ENCODE data around the gene DAPK1. TPM values are rescaled to one million over a fixed set of nuclear protein-coding genes. Genes with fewer than 3 reads are reported as not detected.

DAPK1 gene
- total and polyA plus RNA-seq, 2 donors (not counting 3 experiments of a cell fraction or from before 2014, with no cell fraction given), result 58.9 to 119 TPM

GRCh38 chr9:87725356-87725899 lies 227.8 kb downstream of the DAPK1 start:
- Histone ChIP-seq H3K36me3 (ENCODE audit: control insufficient read depth in 2 of 2, extremely low read depth in 1 of 2, insufficient read depth in 2 of 2, low read length in 2 of 2) (no peaks in the 10 kb centered on the region), H3K4me3 (replicated peaks in 1 of 3; ENCODE audit: insufficient read depth in 1 of 3, low read depth in 1 of 3, low read length in 3 of 3) (peak overlapping the region; percentile 24 to 79 (median 57)), H3K27me3 (ENCODE audit: control insufficient read depth in 2 of 2, insufficient read depth in 2 of 2, low read length in 2 of 2) (no peaks in the 10 kb centered on the region), H3K9ac (replicated peaks; ENCODE audit: extremely low read depth, insufficient read depth, low read length) (peak overlapping the region; percentile 91), H3K9me3 (replicated peaks; ENCODE audit: control insufficient read depth, insufficient read depth, low read length) (no peaks in the 10 kb centered on the region), H4K20me1 (replicated peaks; ENCODE audit: control insufficient read depth, extremely low read depth, insufficient read depth, low read length) (no peaks in the 10 kb centered on the region), H3K9me1 (replicated peaks; ENCODE audit: control insufficient read depth, extremely low read depth, insufficient read depth, low read length) (no peaks in the 10 kb centered on the region), H2AFZ (ENCODE audit: low read depth, low read length) (peak overlapping the region; percentile 95), H3K4me1 (ENCODE audit: control insufficient read depth, extremely low read depth, insufficient read depth, low read length) (no peaks in the 10 kb centered on the region), H3K79me2 (ENCODE audit: control insufficient read depth, insufficient read depth, low read length) (no peaks in the 10 kb centered on the region), H3K27ac (ENCODE audit: insufficient read depth, low read depth, low read length) (peak overlapping the region; percentile 57), H3K4me2 (ENCODE audit: insufficient read depth, low read length) (peak overlapping the region; percentile 47)
- CTCF ChIA-PET, result interaction anchor here (0.8 to 3.1 kb wide), 9 partner anchors 9 to 778 kb away, joined by 3 to 24 read pairs (median 3); partner anchors contain the start of gene GAS1
- POLR2A ChIA-PET, result interaction anchor here (2.6 kb wide), 1 partner anchor 11 kb away, joined by 15 read pairs; no protein-coding TSS in a partner anchor
- dilution Hi-C loops (cut with MboI; ENCODE audit: extremely low pct_ligation_motif_present, low sequenced_read_pairs) (no loop called here), intact Hi-C loops (cut with micrococcal nuclease) (loop anchor here (1.0 to 5.0 kb wide), 2 partner anchors 11 to 228 kb away; partner anchors contain the start of gene DAPK1)
- BruUV-seq (replicated peaks), result TSS peak; percentile 28
- DNase-seq (ENCODE audit: low read depth, low spot score), result no peak
- TF ChIP-seq JUN (IDR thresholded peaks at IDR 0.05; ENCODE audit: borderline replicate concordance, insufficient read depth, insufficient read length, low read depth), result no peak
- TF ChIP-seq POLR2A (IDR thresholded peaks at IDR 0.05; ENCODE audit: low read depth, low read length), result no peak
- no peak for TF ChIP-seq MAX (IDR thresholded peaks at IDR 0.05; ENCODE audit: insufficient read depth, insufficient read length)
- TF ChIP-seq GATA2 (IDR thresholded peaks at IDR 0.05; ENCODE audit: insufficient read depth, insufficient read length, low read depth, low read length), result no peak
- FAIRE-seq, result peak; percentile 24

DNA sequence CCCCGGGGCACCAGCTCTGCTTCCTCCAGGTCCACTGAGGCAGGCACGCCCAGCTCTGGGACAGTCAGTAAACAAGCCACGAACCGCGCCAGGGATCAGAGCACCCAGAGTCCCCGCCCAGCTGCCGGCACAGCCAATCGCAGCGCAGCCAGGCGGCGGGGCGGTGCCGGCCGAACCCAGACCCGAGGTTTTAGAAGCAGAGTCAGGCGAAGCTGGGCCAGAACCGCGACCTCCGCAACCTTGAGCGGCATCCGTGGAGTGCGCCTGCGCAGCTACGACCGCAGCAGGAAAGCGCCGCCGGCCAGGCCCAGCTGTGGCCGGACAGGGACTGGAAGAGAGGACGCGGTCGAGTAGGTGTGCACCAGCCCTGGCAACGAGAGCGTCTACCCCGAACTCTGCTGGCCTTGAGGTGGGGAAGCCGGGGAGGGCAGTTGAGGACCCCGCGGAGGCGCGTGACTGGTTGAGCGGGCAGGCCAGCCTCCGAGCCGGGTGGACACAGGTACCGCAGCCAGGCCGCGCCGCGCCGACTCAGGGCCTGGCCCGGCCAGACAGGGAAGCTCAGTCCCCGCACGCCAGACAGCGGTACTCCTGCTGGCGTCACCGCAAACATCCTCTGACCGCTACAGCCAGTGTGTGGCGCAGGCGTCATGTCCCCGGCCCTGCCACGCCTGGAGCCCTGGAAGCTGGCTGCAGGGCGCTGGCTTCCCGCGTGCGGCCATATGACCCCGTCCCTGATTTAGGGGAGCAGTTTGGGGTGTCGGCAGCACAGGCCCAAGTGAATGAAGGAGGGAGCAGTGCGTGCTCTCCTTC lies 228.4 kb downstream of the DAPK1 start, which contains the start of gene CTSL:
TSS of gene CTSL (plus strand) at position 220 of the 810 bp plus-strand sequence. CDS start 1,485 bp downstream, outside the sequence.
- intact Hi-C loops (cut with micrococcal nuclease) (loop anchor here (1.0 to 5.0 kb wide), 4 partner anchors 12 to 389 kb away; partner anchors contain the start of gene DAPK1), dilution Hi-C loops (cut with MboI; ENCODE audit: extremely low pct_ligation_motif_present, low sequenced_read_pairs) (no loop called here)
- POLR2A ChIA-PET, result interaction anchor here (2.6 kb wide), 1 partner anchor 12 kb away, joined by 15 read pairs; no protein-coding TSS in a partner anchor
- Histone ChIP-seq H3K27me3 (ENCODE audit: control insufficient read depth in 2 of 2, insufficient read depth in 2 of 2, low read length in 2 of 2) (no peaks in the 10 kb centered on the region), H3K4me2 (ENCODE audit: insufficient read depth, low read length) (peak within 1 kb of the TSS; percentile 47), H4K20me1 (replicated peaks; ENCODE audit: control insufficient read depth, extremely low read depth, insufficient read depth, low read length) (no peaks in the 10 kb centered on the region), H3K79me2 (ENCODE audit: control insufficient read depth, insufficient read depth, low read length) (no peaks in the 10 kb centered on the region), H3K4me3 (replicated peaks in 1 of 3; ENCODE audit: insufficient read depth in 1 of 3, low read depth in 1 of 3, low read length in 3 of 3) (peak within 1 kb of the TSS; percentile 24 to 79 (median 57)), H3K9me3 (replicated peaks; ENCODE audit: control insufficient read depth, insufficient read depth, low read length) (no peaks in the 10 kb centered on the region), H3K9me1 (replicated peaks; ENCODE audit: control insufficient read depth, extremely low read depth, insufficient read depth, low read length) (no peaks in the 10 kb centered on the region), H3K36me3 (ENCODE audit: control insufficient read depth in 2 of 2, extremely low read depth in 1 of 2, insufficient read depth in 2 of 2, low read length in 2 of 2) (no peaks in the 10 kb centered on the region), H3K4me1 (ENCODE audit: control insufficient read depth, extremely low read depth, insufficient read depth, low read length) (no peaks in the 10 kb centered on the region), H3K27ac (ENCODE audit: insufficient read depth, low read depth, low read length) (peak within 1 kb of the TSS; percentile 57), H3K9ac (replicated peaks; ENCODE audit: extremely low read depth, insufficient read depth, low read length) (peak within 1 kb of the TSS; percentile 91), H2AFZ (ENCODE audit: low read depth, low read length) (peak within 1 kb of the TSS; percentile 95)
- TF ChIP-seq JUN (IDR thresholded peaks at IDR 0.05; ENCODE audit: borderline replicate concordance, insufficient read depth, insufficient read length, low read depth) (no peak), MYC (IDR thresholded peaks at IDR 0.05; ENCODE audit: low read depth, low read length) (no peak), MAX (IDR thresholded peaks at IDR 0.05; ENCODE audit: insufficient read depth, insufficient read length) (no peak), POLR2A (IDR thresholded peaks at IDR 0.05; ENCODE audit: low read depth, low read length) (peak; percentile 92), GATA2 (IDR thresholded peaks at IDR 0.05; ENCODE audit: insufficient read depth, insufficient read length, low read depth, low read length) (no peak), POLR2AphosphoS5 (IDR thresholded peaks at IDR 0.05; ENCODE audit: insufficient read depth, low read depth, low read length) (peak; percentile 71), EZH2 (IDR thresholded peaks at IDR 0.05; ENCODE audit: borderline replicate concordance, low read depth, low read length, severe bottlenecking) (no peak), FOS (IDR thresholded peaks at IDR 0.05; ENCODE audit: borderline replicate concordance, insufficient read depth, low read length) (no peak)
- TF ChIP-seq, protein P1, sequence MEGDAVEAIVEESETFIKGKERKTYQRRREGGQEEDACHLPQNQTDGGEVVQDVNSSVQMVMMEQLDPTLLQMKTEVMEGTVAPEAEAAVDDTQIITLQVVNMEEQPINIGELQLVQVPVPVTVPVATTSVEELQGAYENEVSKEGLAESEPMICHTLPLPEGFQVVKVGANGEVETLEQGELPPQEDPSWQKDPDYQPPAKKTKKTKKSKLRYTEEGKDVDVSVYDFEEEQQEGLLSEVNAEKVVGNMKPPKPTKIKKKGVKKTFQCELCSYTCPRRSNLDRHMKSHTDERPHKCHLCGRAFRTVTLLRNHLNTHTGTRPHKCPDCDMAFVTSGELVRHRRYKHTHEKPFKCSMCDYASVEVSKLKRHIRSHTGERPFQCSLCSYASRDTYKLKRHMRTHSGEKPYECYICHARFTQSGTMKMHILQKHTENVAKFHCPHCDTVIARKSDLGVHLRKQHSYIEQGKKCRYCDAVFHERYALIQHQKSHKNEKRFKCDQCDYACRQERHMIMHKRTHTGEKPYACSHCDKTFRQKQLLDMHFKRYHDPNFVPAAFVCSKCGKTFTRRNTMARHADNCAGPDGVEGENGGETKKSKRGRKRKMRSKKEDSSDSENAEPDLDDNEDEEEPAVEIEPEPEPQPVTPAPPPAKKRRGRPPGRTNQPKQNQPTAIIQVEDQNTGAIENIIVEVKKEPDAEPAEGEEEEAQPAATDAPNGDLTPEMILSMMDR (IDR thresholded peaks at IDR 0.05; ENCODE audit: extremely low read depth in 1 of 2, insufficient read depth in 1 of 2, low read depth in 1 of 2, low read length in 2 of 2), result peak in 1 of 2 donors; percentile 35
- DNase-seq (ENCODE audit: low read depth, low spot score) (peak; percentile 80), FAIRE-seq (peak; percentile 96)
- no TSS peak for BruUV-seq (replicated peaks)
- CTCF ChIA-PET, result interaction anchor here (0.7 to 3.1 kb wide), 15 partner anchors 9 to 1292 kb away, joined by 3 to 24 read pairs (median 3); partner anchors contain the start of gene GAS1
